ENCODE data around the gene MYMK. TPM values are rescaled to one million over a fixed set of nuclear protein-coding genes. Genes with fewer than 3 reads are reported as not detected.

The MYMK gene
- total RNA-seq, 1 experiment from 2014 or later = not detected

DNA sequence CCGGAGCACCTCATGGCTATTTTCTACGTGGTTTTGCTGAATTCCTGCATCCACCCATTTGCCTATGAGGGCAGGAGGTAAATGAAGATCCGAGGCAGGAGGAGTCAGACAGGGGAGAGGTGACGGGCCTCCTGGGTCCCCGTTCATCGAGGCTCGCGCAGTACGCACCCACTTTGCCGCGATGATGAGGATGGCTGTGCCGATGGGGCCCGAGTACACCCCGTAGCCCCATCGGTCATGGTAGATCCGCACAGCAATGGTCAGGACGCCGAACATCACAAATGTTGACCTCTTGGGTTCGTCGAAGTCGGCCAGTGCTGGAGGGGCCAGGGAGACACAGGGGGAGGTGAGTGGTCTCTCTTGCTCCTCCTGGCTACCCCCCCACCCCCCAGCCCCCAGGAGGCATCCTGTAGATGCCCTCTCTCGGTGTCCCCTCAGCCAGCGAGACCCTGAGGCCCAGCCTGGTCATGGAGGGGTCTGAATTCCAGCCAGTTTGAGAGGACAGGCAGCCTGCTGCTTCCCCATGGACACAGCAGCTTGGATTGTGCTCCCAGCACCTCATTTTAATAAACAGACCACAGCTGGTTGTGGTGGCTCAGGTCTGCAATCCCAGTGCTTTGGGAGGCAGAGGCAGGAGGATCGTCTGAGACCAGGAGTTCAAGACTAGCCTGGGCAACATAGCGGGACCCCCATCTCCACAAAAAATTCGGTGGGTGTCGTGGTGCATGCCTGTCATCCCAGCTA, 5.9 kb downstream of the MYMK start:
- no peaks in the 10 kb centered on the region for H4K20me1 ChIP-seq (ENCODE audit: insufficient read depth)
- H3K27me3 ChIP-seq (ENCODE audit: insufficient read depth, low read length) = no peaks in the 10 kb centered on the region
- TF ChIP-seq YY1 (IDR thresholded peaks at IDR 0.05; ENCODE audit: extremely low read depth, insufficient replicate concordance, low read depth, low read length) (no peak), POLR2AphosphoS5 (IDR thresholded peaks at IDR 0.05; ENCODE audit: low read depth, low read length) (no peak), CBX3 (IDR thresholded peaks at IDR 0.05; ENCODE audit: low read depth) (no peak), ELF1 (IDR thresholded peaks at IDR 0.05; ENCODE audit: borderline replicate concordance, low read depth) (no peak), FOSL1 (IDR thresholded peaks at IDR 0.05; ENCODE audit: low read depth) (no peak), EZH2 (IDR thresholded peaks at IDR 0.05) (no peak), RAD21 (IDR thresholded peaks at IDR 0.05; ENCODE audit: low read depth) (no peak), ZFX (IDR thresholded peaks at IDR 0.05) (no peak), ZNF274 (IDR thresholded peaks at IDR 0.05; ENCODE audit: low read depth, low read length) (no peak), SRF (IDR thresholded peaks at IDR 0.05; ENCODE audit: low read depth) (no peak)
- TF ChIP-seq, protein P1, sequence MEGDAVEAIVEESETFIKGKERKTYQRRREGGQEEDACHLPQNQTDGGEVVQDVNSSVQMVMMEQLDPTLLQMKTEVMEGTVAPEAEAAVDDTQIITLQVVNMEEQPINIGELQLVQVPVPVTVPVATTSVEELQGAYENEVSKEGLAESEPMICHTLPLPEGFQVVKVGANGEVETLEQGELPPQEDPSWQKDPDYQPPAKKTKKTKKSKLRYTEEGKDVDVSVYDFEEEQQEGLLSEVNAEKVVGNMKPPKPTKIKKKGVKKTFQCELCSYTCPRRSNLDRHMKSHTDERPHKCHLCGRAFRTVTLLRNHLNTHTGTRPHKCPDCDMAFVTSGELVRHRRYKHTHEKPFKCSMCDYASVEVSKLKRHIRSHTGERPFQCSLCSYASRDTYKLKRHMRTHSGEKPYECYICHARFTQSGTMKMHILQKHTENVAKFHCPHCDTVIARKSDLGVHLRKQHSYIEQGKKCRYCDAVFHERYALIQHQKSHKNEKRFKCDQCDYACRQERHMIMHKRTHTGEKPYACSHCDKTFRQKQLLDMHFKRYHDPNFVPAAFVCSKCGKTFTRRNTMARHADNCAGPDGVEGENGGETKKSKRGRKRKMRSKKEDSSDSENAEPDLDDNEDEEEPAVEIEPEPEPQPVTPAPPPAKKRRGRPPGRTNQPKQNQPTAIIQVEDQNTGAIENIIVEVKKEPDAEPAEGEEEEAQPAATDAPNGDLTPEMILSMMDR (IDR thresholded peaks at IDR 0.05 in 2 of 3, conservative IDR thresholded peaks at IDR 0.05 in 1 of 3; ENCODE audit: borderline replicate concordance in 1 of 3, insufficient read depth in 1 of 3, low read depth in 2 of 3, low read length in 2 of 3) = no peak
- H3K9ac ChIP-seq (ENCODE audit: low read length) = no peak overlapping the region
- POLR2A ChIA-PET = no interaction called here
- DNase-seq (ENCODE audit: low read depth, low spot score) (no peak), ATAC-seq (no peak)
- H3K27ac ChIP-seq (ENCODE audit: low read depth, low read length) = no peak overlapping the region
- CTCF ChIA-PET = no interaction called here
- no peak overlapping the region for H3K4me2 ChIP-seq (ENCODE audit: low read length)
- H3K79me2 ChIP-seq (ENCODE audit: insufficient read depth, low read length) = no peaks in the 10 kb centered on the region
- RAD21 ChIA-PET (ENCODE audit: low non-redundant PET in 1 of 2, low total read pairs in 2 of 2, uncharacterized antibody in 2 of 2, unreplicated experiment in 2 of 2) = no interaction called here
- H2AFZ ChIP-seq (ENCODE audit: low read depth, low read length, poor library complexity, severe bottlenecking) = no peak overlapping the region
- H3K9me3 ChIP-seq (ENCODE audit: control insufficient read depth in 1 of 2, insufficient read depth in 1 of 2, low read depth in 1 of 2, low read length in 2 of 2) = no peaks in the 10 kb centered on the region
- no TSS peak for BruUV-seq (replicated peaks)
- no peak overlapping the region for H3K4me3 ChIP-seq (replicated peaks in 1 of 2; ENCODE audit: low read depth in 1 of 2, low read length in 2 of 2)
- no peaks in the 10 kb centered on the region for H3K36me3 ChIP-seq (ENCODE audit: control insufficient read depth in 1 of 2, insufficient read depth in 2 of 2, low read length in 2 of 2)
- H3K4me1 ChIP-seq (ENCODE audit: control insufficient read depth in 1 of 2, insufficient read depth in 2 of 2, low read length in 2 of 2) = peaks cover 0 to 12% of the 10 kb centered on the region in 2 experiments; a peak in 2 of 4 replicates
- intact Hi-C loops (cut with micrococcal nuclease) = no loop called here
- H3K9me2 ChIP-seq (ENCODE audit: insufficient read depth) = no peaks in the 10 kb centered on the region

All from HCT116 (cell line).